ENCODE measurements around the gene GPX3.

DNA sequence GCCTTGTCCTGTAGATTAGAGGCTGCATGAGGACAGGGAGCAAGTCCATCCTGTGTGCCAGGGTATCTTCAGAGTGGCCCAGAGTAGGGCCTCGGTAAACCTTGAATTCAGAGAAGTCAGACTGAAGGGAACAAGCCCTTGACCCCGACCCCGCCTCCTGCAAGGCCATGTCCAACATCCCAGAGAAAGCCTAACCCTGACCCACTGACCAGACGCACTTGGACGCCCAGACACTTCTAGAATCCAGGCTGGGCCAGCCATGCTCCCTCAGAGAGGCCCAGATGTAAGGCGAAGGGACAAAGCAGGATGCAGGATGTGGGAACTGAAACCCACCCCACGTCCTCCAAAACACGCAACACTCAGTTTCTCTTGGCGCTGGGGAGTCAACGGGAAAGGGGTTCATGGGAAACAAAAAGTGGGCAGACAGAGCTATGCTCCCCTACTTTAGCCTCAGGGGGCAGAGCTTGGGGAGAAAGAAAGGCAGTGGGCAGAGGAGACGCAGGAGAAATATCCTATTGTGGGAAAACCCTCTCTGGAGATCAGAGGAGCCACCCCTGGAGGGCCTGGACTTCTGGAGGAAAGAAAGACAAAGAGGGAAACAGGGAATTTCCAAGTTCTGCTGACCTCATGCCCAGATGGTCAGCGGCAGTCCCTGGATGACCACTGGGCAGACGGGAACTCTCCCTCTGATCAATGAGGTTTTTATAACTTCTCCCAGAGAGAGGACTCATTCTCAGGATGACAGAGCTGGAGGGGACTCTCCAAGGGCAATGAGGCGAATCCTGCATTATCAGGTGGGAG lies 47.4 kb downstream of the GPX3 start:
- TF ChIP-seq, protein P1, sequence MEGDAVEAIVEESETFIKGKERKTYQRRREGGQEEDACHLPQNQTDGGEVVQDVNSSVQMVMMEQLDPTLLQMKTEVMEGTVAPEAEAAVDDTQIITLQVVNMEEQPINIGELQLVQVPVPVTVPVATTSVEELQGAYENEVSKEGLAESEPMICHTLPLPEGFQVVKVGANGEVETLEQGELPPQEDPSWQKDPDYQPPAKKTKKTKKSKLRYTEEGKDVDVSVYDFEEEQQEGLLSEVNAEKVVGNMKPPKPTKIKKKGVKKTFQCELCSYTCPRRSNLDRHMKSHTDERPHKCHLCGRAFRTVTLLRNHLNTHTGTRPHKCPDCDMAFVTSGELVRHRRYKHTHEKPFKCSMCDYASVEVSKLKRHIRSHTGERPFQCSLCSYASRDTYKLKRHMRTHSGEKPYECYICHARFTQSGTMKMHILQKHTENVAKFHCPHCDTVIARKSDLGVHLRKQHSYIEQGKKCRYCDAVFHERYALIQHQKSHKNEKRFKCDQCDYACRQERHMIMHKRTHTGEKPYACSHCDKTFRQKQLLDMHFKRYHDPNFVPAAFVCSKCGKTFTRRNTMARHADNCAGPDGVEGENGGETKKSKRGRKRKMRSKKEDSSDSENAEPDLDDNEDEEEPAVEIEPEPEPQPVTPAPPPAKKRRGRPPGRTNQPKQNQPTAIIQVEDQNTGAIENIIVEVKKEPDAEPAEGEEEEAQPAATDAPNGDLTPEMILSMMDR (IDR thresholded peaks at IDR 0.05) = no peak
- TF ChIP-seq POLR2AphosphoS5 (IDR thresholded peaks at IDR 0.05; ENCODE audit: insufficient read depth in 1 of 2, low read depth in 1 of 2) = no peak
